ES-I3 (cell line): ENCODE measurements around the gene CYP17A1.

Source experiments
- H3K36me3 ChIP-seq: 2 replicates; pipeline ENCODE4 v1.6.1; 2013; ENCODE audit warnings: mild to moderate bottlenecking, low read length, control low read depth, moderate library complexity; ENCODE audit not compliant: insufficient read depth
- H3K4me1 ChIP-seq: 2 replicates; pipeline ENCODE4 v1.6.1; 2013; ENCODE audit warnings: mild to moderate bottlenecking, control low read depth, low read length; ENCODE audit not compliant: insufficient read depth
- H3K9ac ChIP-seq: 2 replicates; pipeline ENCODE4 v1.6.1; 2013; ENCODE audit warnings: low read depth, mild to moderate bottlenecking, low read length, moderate library complexity
- H3K9me3 ChIP-seq: 2 replicates; pipeline ENCODE4 v1.6.1; 2013; ENCODE audit warnings: mild to moderate bottlenecking, low read length, moderate library complexity; ENCODE audit not compliant: control insufficient read depth, insufficient read depth

CYP17A1 gene

DNA sequence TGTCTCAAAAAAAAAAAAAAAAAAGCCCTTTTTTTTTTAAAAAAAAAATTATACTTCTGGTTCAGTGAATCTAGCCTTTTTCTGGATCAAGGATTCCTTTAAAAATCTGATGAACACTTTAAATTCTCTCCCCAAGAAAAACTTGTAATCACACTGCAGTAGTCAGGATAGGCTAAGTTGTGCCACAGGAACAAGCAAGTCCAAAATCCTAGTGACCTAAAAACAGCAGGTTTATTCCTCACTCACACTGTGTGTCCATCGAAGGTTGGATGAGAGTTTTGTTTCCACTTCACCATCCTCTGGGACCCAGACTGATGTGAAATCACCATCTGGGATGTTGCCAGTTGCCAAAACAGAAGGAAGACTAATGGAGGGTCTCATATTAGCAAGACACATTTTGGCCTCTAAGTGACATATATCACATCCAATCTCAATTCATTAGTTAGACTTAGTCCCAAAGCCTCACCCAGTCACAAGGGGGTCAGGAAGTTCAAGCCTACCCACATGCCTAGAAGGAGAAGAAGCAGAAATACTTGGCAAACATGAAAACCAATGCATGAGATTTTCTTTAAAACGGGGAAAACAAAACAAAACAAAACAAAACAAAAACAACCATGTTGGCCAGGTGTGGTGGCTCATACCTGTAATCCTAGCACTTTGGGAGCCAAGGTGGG lies 32.7 kb downstream of the CYP17A1 start:
- no peaks in the 10 kb centered on the region; the same call in 1 of the 2 replicates for H3K9me3 ChIP-seq
- no peak overlapping the region for H3K9ac ChIP-seq
- H3K4me1 ChIP-seq, result peaks cover 45% of the 10 kb centered on the region
- peaks cover 3% of the 10 kb centered on the region; the same call in 1 of the 2 replicates for H3K36me3 ChIP-seq

- Histone ChIP-seq H3K9ac (no peak overlapping the region; the same call in 1 of the 2 replicates), H3K36me3 (peaks cover 3% of the 10 kb centered on the region; the same call in 1 of the 2 replicates), H3K4me1 (peaks cover 37% of the 10 kb centered on the region), H3K9me3 (no peaks in the 10 kb centered on the region; the same call in 1 of the 2 replicates)
These were observed 34.2 kb downstream of the CYP17A1 start for GRCh38 chr10:102802920-102803534.

DNA sequence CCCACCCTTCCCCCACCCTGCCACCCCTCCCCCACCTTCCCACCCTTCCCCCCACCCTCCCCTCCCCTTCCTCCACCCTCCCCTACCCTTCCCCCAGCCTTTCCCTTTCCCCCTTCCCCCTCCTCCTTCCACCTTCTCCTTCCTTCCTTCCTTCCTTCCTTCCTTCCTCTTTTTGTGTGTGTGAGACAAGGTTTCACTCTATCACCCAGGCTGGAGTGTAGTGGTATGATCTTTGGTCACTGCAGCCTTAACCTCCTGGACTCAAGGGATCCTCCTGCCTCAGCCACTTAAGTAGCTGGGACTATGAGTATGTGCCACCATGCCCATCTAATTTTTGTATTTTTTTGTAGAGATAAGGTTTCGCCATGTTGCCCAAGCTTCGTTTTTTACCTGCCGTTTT lies 35.2 kb downstream of the CYP17A1 start:
- Histone ChIP-seq H3K36me3 (peaks cover 3% of the 10 kb centered on the region; the same call in 1 of the 2 replicates), H3K9ac (no peak overlapping the region), H3K9me3 (no peaks in the 10 kb centered on the region; the same call in 1 of the 2 replicates), H3K4me1 (peaks cover 37% of the 10 kb centered on the region)

DNA sequence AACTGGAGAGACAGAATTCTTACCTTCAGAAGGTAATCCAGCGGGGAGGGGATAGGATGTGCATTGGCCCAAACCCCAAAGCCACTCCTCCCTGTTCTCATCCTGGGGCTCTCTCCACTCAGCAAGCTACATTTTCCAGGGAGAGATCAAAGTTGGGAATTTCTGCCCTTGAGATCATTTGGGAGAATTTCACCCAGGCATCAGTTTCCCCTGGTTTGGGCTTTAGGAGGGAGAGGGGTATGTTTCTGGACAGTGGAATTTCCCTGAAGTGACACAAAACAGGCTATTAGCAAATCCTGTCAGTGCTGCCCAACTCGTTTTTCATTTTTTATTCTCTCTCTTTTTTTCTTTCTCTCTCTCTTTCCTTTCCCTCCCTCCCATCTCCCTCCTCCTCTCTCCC lies 35.7 kb downstream of the CYP17A1 start:
- Histone ChIP-seq H3K9ac (no peak overlapping the region; the same call in 1 of the 2 replicates), H3K4me1 (peaks cover 37% of the 10 kb centered on the region), H3K36me3 (peaks cover 3% of the 10 kb centered on the region; the same call in 1 of the 2 replicates)

GRCh38 chr10:102800611-102801335 lies 36.4 kb downstream of the CYP17A1 start:
- H3K9me3 ChIP-seq, result no peaks in the 10 kb centered on the region; the same call in 1 of the 2 replicates
- H3K9ac ChIP-seq, result no peak overlapping the region
- H3K4me1 ChIP-seq, result peaks cover 37% of the 10 kb centered on the region
- peaks cover 3% of the 10 kb centered on the region; the same call in 1 of the 2 replicates for H3K36me3 ChIP-seq

More for the DNA sequence above, 35.7 kb downstream of the CYP17A1 start:
- no peaks in the 10 kb centered on the region; the same call in 1 of the 2 replicates for H3K9me3 ChIP-seq

- Histone ChIP-seq H3K36me3 (peaks cover 3% of the 10 kb centered on the region; the same call in 1 of the 2 replicates), H3K9ac (no peak overlapping the region), H3K9me3 (no peaks in the 10 kb centered on the region; the same call in 1 of the 2 replicates), H3K4me1 (peaks cover 37% of the 10 kb centered on the region)
These were observed 37.3 kb downstream of the CYP17A1 start for GRCh38 chr10:102799691-102800471.

DNA sequence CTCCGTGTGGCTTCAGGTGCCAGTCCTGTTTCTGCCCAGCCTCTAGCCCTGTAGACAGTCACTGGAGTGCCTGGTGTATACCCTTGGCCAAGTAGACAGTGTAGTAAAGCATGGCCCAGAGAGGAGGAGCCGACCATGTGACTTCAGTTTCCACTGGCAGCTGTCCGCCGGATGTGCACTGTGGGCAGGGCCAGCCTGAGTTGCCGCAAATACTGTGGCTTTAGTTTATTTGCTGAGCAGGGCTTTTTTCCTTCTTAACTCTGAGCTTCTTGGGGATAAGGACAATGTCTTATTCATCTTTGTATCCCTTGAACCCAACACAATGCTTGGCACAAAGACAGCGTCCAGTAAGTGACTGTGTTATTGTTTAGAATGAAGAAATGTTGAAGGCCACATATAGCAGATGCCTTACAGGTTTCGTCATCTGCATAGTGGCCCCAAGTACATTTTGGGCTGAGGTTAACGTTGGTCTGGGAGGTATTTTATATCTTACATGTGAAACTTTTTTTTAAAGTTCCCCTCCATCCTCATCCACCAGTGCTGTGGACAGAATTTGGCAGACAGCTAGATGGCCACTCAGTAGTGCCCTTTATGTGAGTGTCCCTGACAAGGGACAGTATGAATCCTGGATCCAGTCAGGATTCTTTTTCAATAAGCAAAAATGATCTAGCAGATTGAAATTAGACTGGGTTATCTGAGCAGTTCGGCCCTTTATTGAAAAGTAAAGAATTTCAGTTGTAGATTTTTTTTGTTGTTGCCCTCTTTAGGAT lies 40.6 kb downstream of the CYP17A1 start:
- H3K4me1 ChIP-seq, result peaks cover 21% of the 10 kb centered on the region
- no peaks in the 10 kb centered on the region for H3K9me3 ChIP-seq
- peaks cover 3% of the 10 kb centered on the region; the same call in 1 of the 2 replicates for H3K36me3 ChIP-seq
- no peak overlapping the region for H3K9ac ChIP-seq

DNA sequence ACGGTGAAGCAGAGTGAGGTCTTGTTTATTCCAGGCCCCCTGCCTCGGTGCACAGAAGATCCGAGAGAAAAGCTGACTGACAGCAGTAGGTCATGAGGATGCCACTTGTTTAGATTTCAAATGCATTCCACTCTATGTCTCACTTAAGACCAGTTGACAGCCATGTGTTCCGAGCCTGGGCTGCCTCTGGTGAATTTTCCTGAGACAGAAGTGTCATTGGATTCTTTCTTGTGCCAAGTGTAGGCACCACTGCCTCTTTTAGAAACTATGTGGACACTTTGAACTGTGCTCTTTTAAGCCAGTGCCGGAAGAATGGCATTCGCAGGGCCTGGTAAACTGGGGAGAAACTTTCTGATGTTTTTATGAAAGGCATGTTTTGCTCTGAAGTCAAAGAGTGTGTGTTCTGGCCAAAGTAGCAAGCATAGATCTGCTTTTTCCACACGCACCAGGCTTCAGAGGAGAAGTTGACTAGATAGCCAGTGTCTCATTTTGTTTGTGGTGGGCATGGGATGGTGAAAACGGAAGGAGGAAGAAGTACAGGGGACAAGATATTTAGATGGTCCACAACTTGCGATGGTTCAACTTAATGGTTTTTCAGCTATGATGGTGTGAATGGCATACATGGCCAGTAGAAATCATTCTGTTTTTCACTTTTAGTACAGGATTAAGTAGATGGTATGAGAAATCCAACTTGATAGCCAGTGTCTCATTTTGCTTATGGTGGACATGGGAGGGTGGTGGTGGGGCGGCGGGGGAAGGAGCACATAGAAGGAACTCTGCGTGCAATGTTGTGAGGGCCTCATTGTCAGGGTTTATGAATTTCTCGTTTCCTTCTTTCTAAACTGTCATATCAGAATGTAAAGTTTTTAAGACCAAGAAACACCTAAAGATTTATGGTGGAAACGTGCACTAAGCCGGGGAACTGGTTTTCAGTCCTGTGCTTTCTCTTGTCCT lies 41.5 kb downstream of the CYP17A1 start:
- H3K9me3 ChIP-seq, result no peaks in the 10 kb centered on the region
- H3K4me1 ChIP-seq, result peaks cover 12% of the 10 kb centered on the region
- no peak overlapping the region for H3K9ac ChIP-seq
- peaks cover 3% of the 10 kb centered on the region; the same call in 1 of the 2 replicates for H3K36me3 ChIP-seq

DNA sequence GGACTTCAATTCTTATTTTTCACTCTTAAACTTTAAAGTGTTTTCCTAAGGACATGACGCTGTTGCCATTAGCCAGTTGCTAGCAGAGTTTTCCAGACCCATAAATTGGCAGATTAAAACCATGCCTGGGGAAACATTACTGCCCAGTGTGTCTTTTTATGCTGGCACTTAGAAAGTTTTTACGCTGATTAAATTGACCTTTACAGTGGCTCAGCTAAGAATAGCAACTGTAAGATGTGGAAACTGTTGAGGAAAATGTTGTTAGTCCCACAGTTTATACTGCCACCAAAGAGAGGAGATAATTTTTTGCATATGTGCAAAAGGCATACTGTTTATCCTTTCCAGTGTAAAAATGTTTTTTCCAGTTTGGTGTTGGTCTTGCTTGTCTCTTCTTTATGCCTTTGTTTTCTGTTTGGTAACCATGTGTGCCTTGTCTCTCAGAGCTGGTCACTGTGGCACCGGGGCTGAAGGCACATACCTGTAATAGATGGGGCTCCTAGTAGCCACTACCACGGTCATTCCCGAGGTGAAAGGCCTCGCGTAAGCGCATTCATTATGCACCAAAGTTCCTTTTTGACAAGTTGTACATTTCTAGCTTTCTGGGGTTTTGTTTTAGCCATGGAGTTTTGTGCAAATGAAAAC lies 45.3 kb downstream of the CYP17A1 start:
- Histone ChIP-seq H3K4me1 (no peaks in the 10 kb centered on the region), H3K36me3 (no peaks in the 10 kb centered on the region), H3K9ac (no peak overlapping the region), H3K9me3 (no peaks in the 10 kb centered on the region)

DNA sequence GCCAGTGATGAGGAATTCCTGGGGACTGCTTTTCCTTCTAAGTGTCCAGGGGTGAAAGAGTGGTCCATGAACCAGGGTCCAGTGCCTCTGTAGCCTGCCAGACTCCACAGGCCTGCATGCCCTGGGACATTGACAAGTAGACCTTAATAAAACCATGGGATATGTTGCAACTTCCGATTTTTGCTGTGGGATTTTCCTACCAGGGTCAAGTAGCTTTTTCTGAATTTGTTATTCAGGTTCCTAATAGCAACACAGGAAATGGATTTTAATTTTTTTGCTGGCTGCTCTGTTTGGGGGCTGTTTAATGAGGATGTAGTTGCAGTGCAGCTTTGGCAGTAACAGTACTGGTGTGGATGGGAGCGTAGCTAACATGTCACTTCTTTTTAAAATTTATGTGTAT lies 51.4 kb downstream of the CYP17A1 start:
- Histone ChIP-seq H3K4me1 (peaks cover 16% of the 10 kb centered on the region), H3K9me3 (no peaks in the 10 kb centered on the region), H3K36me3 (no peaks in the 10 kb centered on the region), H3K9ac (no peak overlapping the region)

- H3K9ac ChIP-seq, result no peak overlapping the region
These were observed 53.6 kb downstream of the CYP17A1 start for GRCh38 chr10:102783568-102783967.

More at GRCh38 chr10:102783568-102783967, 53.6 kb downstream of the CYP17A1 start:
- Histone ChIP-seq H3K36me3 (no peaks in the 10 kb centered on the region), H3K9me3 (no peaks in the 10 kb centered on the region), H3K4me1 (peaks cover 27% of the 10 kb centered on the region)
